Panc1 (cell line): ENCODE measurements around the gene ANAPC15.

ENCODE experiments used
- POLR2AphosphoS5 ChIP-seq: IDR thresholded peaks from 2 replicates; pipeline ENCODE4 v1.6.1; 2012; ENCODE audit warnings: mild to moderate bottlenecking, low read depth, low read length, moderate library complexity
- SIN3A ChIP-seq: IDR thresholded peaks from 2 replicates; pipeline ENCODE4 v1.6.1; 2012; ENCODE audit warnings: low read depth, mild to moderate bottlenecking, low read length, moderate library complexity, borderline replicate concordance; ENCODE audit not compliant: insufficient read depth
- TCF7L2 ChIP-seq: IDR thresholded peaks from 2 replicates; pipeline ENCODE4 v1.6.1; 2011; ENCODE audit warnings: mild to moderate bottlenecking, low read depth, low read length, inconsistent platforms
- TF ChIP-seq, protein P1 (sequence below): fragments of 450-650 bp; IDR thresholded peaks from 2 replicates; pipeline ENCODE4 v1.5.1; 2017; ENCODE audit warnings: mild to moderate bottlenecking
- TF ChIP-seq, protein P2 (sequence below), 2 experiments: IDR thresholded peaks; 2 replicates each; pipeline ENCODE4 v1.6.1; 2011 to 2012; ENCODE audit warnings: low read depth in 2 of 2, control low read depth in 1 of 2, low read length in 1 of 2, mild to moderate bottlenecking in 1 of 2, moderate library complexity in 1 of 2; ENCODE audit not compliant: insufficient read depth in 1 of 2

DNA sequence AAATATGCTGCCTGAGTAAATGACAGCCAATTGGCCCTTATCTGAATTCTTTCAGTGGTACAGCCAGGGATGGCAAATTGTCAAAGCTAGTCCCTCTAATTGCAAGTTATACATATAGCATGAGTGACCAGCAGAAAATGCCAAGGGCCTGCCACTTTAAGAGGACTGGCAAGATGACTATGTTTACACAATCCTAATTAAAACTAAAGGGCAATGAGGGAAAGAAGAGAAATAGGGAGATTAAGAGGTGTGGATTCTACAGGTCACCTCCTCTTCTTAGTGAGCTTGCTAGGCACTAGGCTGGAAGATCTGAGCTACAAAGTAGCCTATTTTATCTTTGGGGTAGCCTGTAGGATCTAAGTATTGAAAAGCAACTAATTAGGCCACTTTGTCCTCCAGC, 45.6 kb downstream of the ANAPC15 start:
- TF ChIP-seq, protein P1, sequence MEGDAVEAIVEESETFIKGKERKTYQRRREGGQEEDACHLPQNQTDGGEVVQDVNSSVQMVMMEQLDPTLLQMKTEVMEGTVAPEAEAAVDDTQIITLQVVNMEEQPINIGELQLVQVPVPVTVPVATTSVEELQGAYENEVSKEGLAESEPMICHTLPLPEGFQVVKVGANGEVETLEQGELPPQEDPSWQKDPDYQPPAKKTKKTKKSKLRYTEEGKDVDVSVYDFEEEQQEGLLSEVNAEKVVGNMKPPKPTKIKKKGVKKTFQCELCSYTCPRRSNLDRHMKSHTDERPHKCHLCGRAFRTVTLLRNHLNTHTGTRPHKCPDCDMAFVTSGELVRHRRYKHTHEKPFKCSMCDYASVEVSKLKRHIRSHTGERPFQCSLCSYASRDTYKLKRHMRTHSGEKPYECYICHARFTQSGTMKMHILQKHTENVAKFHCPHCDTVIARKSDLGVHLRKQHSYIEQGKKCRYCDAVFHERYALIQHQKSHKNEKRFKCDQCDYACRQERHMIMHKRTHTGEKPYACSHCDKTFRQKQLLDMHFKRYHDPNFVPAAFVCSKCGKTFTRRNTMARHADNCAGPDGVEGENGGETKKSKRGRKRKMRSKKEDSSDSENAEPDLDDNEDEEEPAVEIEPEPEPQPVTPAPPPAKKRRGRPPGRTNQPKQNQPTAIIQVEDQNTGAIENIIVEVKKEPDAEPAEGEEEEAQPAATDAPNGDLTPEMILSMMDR: no peak
- TF ChIP-seq POLR2AphosphoS5 (no peak), TCF7L2 (no peak), SIN3A (no peak)
- TF ChIP-seq, protein P2, sequence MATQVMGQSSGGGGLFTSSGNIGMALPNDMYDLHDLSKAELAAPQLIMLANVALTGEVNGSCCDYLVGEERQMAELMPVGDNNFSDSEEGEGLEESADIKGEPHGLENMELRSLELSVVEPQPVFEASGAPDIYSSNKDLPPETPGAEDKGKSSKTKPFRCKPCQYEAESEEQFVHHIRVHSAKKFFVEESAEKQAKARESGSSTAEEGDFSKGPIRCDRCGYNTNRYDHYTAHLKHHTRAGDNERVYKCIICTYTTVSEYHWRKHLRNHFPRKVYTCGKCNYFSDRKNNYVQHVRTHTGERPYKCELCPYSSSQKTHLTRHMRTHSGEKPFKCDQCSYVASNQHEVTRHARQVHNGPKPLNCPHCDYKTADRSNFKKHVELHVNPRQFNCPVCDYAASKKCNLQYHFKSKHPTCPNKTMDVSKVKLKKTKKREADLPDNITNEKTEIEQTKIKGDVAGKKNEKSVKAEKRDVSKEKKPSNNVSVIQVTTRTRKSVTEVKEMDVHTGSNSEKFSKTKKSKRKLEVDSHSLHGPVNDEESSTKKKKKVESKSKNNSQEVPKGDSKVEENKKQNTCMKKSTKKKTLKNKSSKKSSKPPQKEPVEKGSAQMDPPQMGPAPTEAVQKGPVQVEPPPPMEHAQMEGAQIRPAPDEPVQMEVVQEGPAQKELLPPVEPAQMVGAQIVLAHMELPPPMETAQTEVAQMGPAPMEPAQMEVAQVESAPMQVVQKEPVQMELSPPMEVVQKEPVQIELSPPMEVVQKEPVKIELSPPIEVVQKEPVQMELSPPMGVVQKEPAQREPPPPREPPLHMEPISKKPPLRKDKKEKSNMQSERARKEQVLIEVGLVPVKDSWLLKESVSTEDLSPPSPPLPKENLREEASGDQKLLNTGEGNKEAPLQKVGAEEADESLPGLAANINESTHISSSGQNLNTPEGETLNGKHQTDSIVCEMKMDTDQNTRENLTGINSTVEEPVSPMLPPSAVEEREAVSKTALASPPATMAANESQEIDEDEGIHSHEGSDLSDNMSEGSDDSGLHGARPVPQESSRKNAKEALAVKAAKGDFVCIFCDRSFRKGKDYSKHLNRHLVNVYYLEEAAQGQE (IDR thresholded peaks at IDR 0.05; ENCODE audit: insufficient read depth in 1 of 2, low read depth in 2 of 2, low read length in 1 of 2): no peak
